ENCODE measurements around the gene SEMA3C.

Gene SEMA3C

DNA sequence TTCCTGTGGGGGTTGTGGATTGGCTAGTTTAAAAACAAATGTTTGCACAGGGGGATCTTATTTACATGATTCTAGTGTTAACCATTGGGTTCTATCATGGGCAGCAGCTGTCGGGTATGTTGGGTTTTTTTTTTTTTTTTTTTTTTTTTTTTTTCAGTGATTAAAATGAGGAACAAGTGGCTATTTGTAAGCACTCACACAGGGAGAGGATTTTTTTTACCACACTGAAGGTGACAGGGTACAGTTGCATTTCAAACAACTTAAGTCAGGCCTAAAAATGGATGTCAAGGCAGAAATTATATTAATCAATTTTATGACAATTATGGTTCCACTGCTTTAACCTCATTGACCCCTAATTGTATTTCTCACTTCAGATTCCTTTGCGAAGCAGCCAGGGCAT lies 187.6 kb downstream of the SEMA3C start:
- Mint-ChIP-seq H3K36me3 (ENCODE audit: low read depth) (no peaks in the 10 kb centered on the region), H3K4me3 (no peak overlapping the region), H3K27me3 (no peaks in the 10 kb centered on the region), H3K27ac (no peak overlapping the region), H3K9me3 (no peaks in the 10 kb centered on the region), H3K4me1 (ENCODE audit: low read depth) (no peaks in the 10 kb centered on the region)
- no peak for DNase-seq

DNA sequence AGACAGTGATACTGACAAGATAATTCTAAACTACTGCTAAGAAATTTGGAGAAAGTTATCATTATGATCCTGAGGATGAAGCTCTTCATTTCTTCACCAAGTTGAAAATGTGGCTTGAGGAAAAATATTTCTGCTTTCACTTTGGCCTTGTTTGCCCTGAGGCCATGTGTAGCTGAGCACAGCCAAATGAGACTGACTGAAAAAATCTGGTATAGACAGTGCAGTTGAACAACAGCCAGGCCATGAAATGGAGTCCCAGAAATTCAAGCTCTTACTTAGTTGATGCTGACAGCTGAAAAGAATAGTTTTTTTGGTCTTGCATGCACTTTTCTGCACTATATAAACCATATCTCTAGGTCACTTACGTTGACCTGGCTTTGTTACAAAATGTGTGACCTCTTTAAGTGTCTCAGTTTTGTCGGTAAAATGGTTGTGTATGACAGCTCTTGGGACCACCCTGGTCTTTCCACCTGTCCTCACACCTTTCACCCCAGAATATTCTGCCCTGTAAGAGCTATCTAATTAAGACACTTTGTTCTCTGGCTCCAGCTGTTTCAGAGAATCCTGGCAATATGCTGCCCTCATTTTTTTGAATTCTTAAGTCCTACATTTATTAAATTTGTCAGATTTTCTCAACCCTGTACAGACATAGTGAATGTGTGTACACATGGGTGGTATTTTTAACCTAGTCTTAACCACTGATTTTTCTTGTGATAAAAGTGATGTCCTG lies 189.1 kb downstream of the SEMA3C start:
- H3K4me1 Mint-ChIP-seq (ENCODE audit: low read depth): no peaks in the 10 kb centered on the region
- peaks cover 3% of the 10 kb centered on the region for H3K9me3 Mint-ChIP-seq
- DNase-seq: no peak
- no peak overlapping the region for H3K4me3 Mint-ChIP-seq
- no peaks in the 10 kb centered on the region for H3K36me3 Mint-ChIP-seq (ENCODE audit: low read depth)
- no peak overlapping the region for H3K27ac Mint-ChIP-seq
- no peaks in the 10 kb centered on the region for H3K27me3 Mint-ChIP-seq

DNA sequence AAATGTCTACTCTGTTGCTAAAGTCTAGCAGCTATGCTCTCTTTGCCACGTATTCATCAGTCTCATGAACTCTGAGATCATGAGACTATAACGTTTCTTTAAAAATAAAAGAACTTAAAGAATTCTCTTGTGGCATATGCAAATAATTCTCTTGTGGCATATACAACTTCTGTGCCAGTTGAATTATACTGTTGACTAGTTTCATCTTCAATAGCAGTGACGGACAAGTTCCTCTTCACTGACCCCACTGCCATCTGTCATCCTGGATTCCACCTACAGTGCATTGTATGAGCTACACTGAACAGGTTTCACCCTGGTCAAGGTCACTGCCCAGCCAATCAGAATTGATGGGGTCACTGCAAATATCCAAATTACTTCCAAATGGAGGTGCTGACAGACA lies 192.2 kb downstream of the SEMA3C start:
- DNase-seq: no peak
- Mint-ChIP-seq H3K4me3 (no peak overlapping the region), H3K36me3 (ENCODE audit: low read depth) (no peaks in the 10 kb centered on the region), H3K27me3 (no peaks in the 10 kb centered on the region), H3K27ac (no peak overlapping the region), H3K9me3 (peaks cover 3% of the 10 kb centered on the region), H3K4me1 (ENCODE audit: low read depth) (no peaks in the 10 kb centered on the region)

DNA sequence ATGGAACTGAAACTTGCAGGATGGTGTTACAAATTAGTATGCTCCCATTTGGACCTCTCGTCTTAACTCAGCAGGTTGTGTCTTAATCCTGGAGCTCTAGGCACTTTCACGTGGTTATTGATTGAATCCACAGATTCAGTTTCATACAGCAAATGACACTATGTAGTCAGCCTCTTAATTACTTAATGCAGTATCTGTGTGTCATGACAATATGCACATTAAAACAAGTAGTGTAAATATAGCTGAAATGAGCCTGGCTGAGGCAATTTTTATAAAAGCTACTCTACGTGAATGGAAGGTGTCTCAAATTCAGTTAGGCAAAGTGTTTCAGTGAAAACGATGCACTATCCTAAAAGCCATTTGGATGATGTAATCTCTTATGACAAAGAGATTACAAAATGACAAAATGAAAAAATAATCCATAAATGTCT lies 193.7 kb downstream of the SEMA3C start:
- Mint-ChIP-seq H3K4me1 (ENCODE audit: low read depth) (no peaks in the 10 kb centered on the region), H3K36me3 (ENCODE audit: low read depth) (no peaks in the 10 kb centered on the region), H3K9me3 (peaks cover 3% of the 10 kb centered on the region), H3K4me3 (no peak overlapping the region), H3K27ac (no peak overlapping the region), H3K27me3 (no peaks in the 10 kb centered on the region)
- DNase-seq: no peak

DNA sequence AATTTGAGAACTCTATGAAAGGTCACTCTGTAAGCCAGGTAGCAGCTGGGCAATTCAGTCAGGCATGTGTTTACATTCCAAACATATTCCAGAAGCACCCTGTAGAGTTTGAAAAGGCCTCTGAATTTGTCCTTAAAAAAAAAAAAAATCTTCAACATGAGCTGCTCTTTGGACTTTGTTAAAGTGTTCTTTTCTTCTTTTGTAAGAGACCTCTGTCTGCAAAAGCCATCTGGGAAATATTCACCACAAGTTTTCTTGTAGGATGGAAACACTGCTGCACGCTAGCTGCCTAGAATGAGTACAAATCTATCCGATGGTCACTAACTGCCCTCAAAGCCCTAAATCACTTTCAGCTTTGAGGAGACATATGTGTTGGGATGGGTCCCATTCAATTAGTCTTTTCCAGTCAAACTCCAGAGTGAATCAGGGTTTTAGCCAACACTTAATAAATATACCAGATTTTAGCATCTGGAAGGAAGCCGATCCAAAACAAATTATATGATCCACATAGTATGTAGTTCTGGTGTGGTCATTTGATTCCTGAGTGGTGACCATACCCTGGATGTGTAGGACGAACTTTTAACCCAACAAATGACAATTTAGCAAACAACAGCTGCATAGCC lies 194.5 kb downstream of the SEMA3C start:
- no peaks in the 10 kb centered on the region for H3K36me3 Mint-ChIP-seq (ENCODE audit: low read depth)
- H3K4me1 Mint-ChIP-seq (ENCODE audit: low read depth): no peaks in the 10 kb centered on the region
- no peaks in the 10 kb centered on the region for H3K27me3 Mint-ChIP-seq
- no peak overlapping the region for H3K27ac Mint-ChIP-seq
- peaks cover 3% of the 10 kb centered on the region for H3K9me3 Mint-ChIP-seq
- no peak overlapping the region for H3K4me3 Mint-ChIP-seq
- DNase-seq: no peak

DNA sequence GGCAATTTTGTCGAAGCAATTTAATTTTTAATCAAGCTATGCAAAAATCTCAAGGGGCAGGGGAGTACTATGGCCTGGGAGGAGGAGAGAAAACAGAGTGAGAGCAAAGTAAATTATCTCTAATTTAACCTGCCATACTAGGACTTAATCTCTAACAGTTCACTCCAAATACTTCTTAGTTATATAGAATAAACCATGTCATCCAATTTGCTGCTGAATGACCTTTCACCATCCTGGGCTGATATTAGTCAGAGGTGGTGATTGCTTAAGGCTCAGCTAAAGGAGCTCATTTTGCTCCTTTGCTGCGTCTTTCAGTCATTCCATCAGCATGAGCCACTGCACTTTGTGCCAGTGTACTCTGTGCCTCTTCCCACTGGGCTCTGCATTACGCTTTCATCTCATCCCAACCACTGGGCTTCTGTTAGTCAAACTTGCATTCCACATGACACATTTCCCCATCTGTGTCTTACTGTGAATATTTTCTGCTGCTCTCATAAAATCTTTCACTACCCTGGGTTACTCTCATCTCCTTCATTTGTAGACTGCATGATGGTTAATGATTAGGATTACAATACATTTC lies 196.1 kb downstream of the SEMA3C start:
- Mint-ChIP-seq H3K36me3 (ENCODE audit: low read depth) (no peaks in the 10 kb centered on the region), H3K27ac (no peak overlapping the region), H3K9me3 (peaks cover 3% of the 10 kb centered on the region), H3K4me3 (no peak overlapping the region), H3K4me1 (ENCODE audit: low read depth) (no peaks in the 10 kb centered on the region), H3K27me3 (no peaks in the 10 kb centered on the region)
- DNase-seq: no peak

DNA sequence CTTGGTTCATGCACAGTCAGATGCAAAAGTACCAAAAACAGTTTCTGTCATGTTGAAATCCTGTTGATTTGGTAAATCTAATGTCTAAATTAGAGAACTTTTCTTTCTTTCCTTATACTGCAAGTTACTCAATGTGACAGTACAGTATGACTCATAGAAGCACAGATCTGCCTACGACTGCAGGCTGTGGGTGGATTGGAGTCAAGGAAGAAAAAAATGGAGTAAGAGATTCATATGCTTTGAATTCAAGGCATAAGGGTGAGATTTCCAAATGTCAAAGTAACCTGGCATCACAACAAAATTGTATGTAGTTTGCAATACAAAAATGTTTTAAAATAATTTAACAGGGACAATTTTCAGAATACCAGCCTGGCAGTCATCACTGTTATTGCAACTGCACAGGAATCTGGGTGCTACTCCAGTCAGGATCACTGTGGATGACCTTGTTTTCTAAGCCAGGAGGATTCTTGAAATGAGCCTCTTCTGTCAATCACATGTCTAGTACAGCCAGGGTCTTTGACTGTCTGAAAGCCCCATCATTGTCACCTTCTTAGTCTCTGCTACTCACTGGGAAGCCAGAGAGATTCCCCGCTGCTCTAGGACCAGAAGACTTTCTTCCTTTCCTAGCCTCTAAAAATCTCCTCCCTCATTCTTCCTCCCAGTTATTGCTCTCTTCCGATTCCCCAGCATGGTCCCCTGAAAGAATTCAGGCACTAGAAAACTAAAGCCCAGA lies 196.8 kb downstream of the SEMA3C start:
- Mint-ChIP-seq H3K27me3 (no peaks in the 10 kb centered on the region), H3K27ac (no peak overlapping the region), H3K9me3 (peaks cover 3% of the 10 kb centered on the region), H3K4me1 (ENCODE audit: low read depth) (no peaks in the 10 kb centered on the region), H3K36me3 (ENCODE audit: low read depth) (no peaks in the 10 kb centered on the region), H3K4me3 (no peak overlapping the region)
- DNase-seq: no peak

DNA sequence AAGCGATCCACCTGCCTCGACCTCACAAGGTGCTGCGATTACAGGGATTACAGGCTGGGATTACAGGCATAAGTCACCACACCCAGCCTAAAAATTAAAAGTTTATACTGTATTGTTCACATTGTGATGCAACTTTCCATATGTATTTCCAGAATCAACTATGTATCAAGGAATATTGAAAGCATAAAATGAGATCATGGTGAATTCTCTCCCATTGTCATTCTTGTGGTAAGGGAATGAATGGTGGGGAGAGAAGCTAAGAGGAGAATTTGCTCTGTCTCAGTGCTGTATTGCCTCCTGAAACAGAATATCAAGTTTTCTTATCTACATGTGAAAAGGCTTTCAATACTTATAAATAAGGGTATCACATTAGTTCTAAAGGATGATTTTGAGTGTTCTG lies 198.7 kb downstream of the SEMA3C start:
- peaks cover 3% of the 10 kb centered on the region for H3K9me3 Mint-ChIP-seq
- DNase-seq: no peak
- no peaks in the 10 kb centered on the region for H3K27me3 Mint-ChIP-seq
- H3K4me3 Mint-ChIP-seq: no peak overlapping the region
- H3K36me3 Mint-ChIP-seq (ENCODE audit: low read depth): no peaks in the 10 kb centered on the region
- H3K4me1 Mint-ChIP-seq (ENCODE audit: low read depth): no peaks in the 10 kb centered on the region
- H3K27ac Mint-ChIP-seq: no peak overlapping the region

DNA sequence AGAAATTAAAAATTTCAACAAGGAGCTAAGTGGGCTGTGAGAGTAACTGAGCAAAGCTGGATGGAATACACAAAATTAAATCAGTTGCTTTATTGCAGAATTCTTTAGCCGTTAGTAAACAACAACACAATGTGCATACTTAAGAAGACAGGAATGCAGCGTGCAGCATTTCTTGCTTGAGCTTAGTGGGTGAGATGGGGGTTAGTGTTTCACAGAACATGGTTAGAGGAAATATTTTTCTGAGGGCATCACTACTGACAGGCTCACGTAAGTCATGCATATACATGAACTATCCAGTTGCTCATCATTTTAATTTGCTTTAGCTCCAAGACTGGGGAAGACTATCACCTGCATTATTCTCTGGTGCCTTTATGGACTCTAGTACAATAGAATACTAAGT lies 199.6 kb downstream of the SEMA3C start:
- no peaks in the 10 kb centered on the region for H3K27me3 Mint-ChIP-seq
- no peaks in the 10 kb centered on the region for H3K4me1 Mint-ChIP-seq (ENCODE audit: low read depth)
- H3K4me3 Mint-ChIP-seq: no peak overlapping the region
- H3K27ac Mint-ChIP-seq: no peak overlapping the region
- no peaks in the 10 kb centered on the region for H3K9me3 Mint-ChIP-seq
- DNase-seq: no peak
- no peaks in the 10 kb centered on the region for H3K36me3 Mint-ChIP-seq (ENCODE audit: low read depth)

DNA sequence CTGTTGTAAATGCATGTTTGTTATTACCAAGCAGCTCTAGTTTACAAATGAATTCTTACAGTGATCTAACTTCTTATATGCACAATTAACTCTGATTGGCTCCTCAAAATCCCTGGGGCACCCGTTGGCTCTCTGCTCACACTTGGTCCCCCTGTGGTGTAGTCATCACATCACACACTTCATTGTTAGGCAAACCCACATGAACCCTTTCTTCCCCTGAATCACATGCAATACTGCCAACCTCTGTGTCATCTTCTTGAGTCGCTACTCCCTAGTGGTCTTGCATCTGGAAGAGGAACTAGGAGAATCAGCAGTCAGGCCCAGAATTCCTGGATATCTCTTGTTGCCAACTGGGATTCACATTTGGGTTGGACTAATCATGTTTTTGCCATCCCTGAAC lies 207.3 kb downstream of the SEMA3C start:
- Mint-ChIP-seq H3K36me3 (ENCODE audit: low read depth) (no peaks in the 10 kb centered on the region), H3K27ac (no peak overlapping the region), H3K4me3 (no peak overlapping the region), H3K27me3 (no peaks in the 10 kb centered on the region), H3K4me1 (ENCODE audit: low read depth) (no peaks in the 10 kb centered on the region), H3K9me3 (peaks cover 7% of the 10 kb centered on the region)
- no peak for DNase-seq

DNA sequence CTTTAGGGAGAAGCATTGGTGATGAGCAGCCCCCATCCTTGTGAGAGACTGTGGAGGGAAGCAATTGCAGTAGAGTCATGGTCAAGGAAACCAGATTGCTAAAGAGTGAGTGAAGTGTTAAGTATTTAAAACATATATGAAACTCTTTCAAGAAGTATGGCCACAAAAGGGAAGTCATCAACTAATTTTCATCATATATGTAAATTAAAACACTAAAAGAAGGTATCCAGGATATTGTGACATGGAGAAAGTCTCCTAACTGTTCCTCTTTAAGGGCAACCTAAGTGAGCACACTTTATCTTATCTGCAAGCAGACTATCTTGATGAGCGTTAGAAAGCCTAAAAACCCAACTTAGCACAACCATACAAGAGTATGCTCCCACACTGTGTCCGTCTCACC lies 210.7 kb downstream of the SEMA3C start:
- no peaks in the 10 kb centered on the region for H3K4me1 Mint-ChIP-seq (ENCODE audit: low read depth)
- no peak for DNase-seq
- H3K9me3 Mint-ChIP-seq: peaks cover 7% of the 10 kb centered on the region
- H3K27ac Mint-ChIP-seq: no peak overlapping the region
- H3K27me3 Mint-ChIP-seq: no peaks in the 10 kb centered on the region
- no peaks in the 10 kb centered on the region for H3K36me3 Mint-ChIP-seq (ENCODE audit: low read depth)
- no peak overlapping the region for H3K4me3 Mint-ChIP-seq

DNA sequence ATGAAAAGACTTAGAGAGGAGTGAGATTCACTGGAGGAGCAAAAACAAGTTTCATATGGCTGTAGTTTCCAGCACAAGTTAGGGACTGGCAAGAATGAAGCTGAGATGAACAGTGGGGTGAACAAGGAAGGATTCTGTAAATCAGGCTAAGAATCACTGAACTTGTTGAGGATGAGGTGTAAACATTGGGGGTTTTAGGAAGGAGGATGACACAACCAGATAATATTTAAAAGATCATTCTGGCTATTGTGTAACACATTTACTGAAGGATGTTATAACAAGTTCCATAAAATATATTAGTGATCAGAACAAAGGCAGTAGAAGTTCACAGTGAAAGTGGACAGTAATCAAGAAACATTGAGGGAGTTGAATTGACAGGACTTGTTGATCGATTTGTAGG lies 211.5 kb downstream of the SEMA3C start:
- H3K36me3 Mint-ChIP-seq (ENCODE audit: low read depth): no peaks in the 10 kb centered on the region
- H3K27ac Mint-ChIP-seq: no peak overlapping the region
- no peaks in the 10 kb centered on the region for H3K27me3 Mint-ChIP-seq
- no peak for DNase-seq
- H3K9me3 Mint-ChIP-seq: peaks cover 4% of the 10 kb centered on the region
- H3K4me3 Mint-ChIP-seq: no peak overlapping the region
- no peaks in the 10 kb centered on the region for H3K4me1 Mint-ChIP-seq (ENCODE audit: low read depth)

DNA sequence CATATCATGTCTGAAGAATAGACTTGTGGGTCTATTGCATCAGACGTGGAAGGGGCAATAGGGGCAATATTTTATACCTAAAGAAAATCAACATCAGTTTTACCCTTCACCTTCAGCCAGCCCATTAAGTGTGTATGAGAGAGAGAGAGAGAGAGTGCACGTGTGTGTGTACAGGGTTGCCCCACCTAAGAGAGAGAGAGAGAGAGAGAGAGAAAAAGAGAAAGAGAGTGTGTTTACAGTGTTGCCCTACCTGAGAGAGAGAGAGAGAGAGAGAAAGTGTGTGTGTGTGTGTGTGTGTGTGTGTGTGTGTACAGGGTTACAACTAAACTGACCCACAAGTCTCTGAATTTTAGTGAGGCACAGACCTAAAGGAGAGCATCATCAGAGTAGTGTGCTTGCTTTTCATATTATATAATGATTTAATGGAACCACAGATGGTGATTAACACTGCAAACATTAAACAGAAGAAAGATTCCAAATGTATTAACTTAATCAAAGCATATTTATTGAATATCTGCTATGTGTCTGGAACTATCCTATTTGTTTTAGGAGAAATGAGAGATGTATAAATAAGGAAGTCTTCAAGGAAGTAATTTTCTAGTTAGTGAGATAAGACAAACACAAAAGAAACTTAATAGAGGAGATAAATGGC lies 213.6 kb downstream of the SEMA3C start:
- no peaks in the 10 kb centered on the region for H3K9me3 Mint-ChIP-seq
- DNase-seq: no peak
- no peaks in the 10 kb centered on the region for H3K27me3 Mint-ChIP-seq
- no peaks in the 10 kb centered on the region for H3K36me3 Mint-ChIP-seq (ENCODE audit: low read depth)
- no peaks in the 10 kb centered on the region for H3K4me1 Mint-ChIP-seq (ENCODE audit: low read depth)
- no peak overlapping the region for H3K4me3 Mint-ChIP-seq
- no peak overlapping the region for H3K27ac Mint-ChIP-seq

DNA sequence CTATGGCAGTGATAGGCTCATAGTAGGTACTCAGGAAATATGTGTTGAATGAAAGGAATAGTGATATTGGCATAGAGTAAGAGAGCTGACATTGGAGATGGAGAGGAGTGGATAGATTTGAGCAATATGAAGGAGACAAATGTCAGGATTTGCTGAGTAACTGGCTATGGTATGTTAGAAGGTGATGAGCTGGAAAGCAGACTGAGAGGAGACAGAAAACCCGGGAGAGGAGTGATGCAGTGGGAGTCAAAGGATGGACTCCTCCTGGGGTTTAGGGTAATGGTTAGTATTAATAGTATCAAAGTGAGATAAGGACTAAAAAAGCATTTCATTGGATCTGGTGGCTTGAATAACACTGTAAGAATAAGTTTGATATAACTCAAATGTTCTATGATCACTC lies 215.6 kb downstream of the SEMA3C start:
- no peak overlapping the region for H3K27ac Mint-ChIP-seq
- no peaks in the 10 kb centered on the region for H3K27me3 Mint-ChIP-seq
- DNase-seq: no peak
- no peaks in the 10 kb centered on the region for H3K9me3 Mint-ChIP-seq
- no peaks in the 10 kb centered on the region for H3K4me1 Mint-ChIP-seq (ENCODE audit: low read depth)
- H3K4me3 Mint-ChIP-seq: no peak overlapping the region
- no peaks in the 10 kb centered on the region for H3K36me3 Mint-ChIP-seq (ENCODE audit: low read depth)
